ENCODE measurements around the gene PCSK5. TPM values are rescaled to one million over a fixed set of nuclear protein-coding genes. Genes with fewer than 3 reads are reported as not detected.

PCSK5 gene
- total and polyA plus RNA-seq, 2 donors (not counting 3 experiments of a cell fraction or from before 2014, with no cell fraction given), result 2.6 to 4.8 TPM

DNA sequence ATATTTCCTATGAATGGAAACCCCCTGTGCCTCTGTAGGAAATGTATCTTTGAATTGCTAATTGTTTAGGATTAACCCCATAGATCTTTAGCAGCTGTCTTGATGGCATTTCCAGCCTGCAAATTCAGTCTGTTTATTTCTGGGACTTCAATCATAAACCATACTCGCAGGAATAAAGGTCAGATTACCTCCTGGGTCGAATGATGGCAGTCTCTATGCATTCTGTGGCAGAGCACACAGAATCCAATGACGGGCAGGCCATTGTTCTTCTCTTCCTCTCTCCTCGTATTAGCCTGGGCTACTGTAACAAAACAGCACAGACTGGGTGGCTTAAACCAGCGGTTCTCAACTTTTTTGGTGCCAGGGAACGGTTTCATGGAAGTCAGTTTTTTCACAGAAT, 199.9 kb downstream of the PCSK5 start:
- TF ChIP-seq MAX (IDR thresholded peaks at IDR 0.05; ENCODE audit: insufficient read depth, insufficient read length), result no peak
- TF ChIP-seq JUN (IDR thresholded peaks at IDR 0.05; ENCODE audit: borderline replicate concordance, insufficient read depth, insufficient read length, low read depth), result no peak
- TF ChIP-seq POLR2A (IDR thresholded peaks at IDR 0.05; ENCODE audit: low read depth, low read length), result no peak
- no peak for TF ChIP-seq FOS (IDR thresholded peaks at IDR 0.05; ENCODE audit: borderline replicate concordance, insufficient read depth, low read length)
- TF ChIP-seq EZH2 (IDR thresholded peaks at IDR 0.05; ENCODE audit: borderline replicate concordance, low read depth, low read length, severe bottlenecking), result no peak
- no peak for TF ChIP-seq MYC (IDR thresholded peaks at IDR 0.05; ENCODE audit: low read depth, low read length)
- TF ChIP-seq POLR2AphosphoS5 (IDR thresholded peaks at IDR 0.05; ENCODE audit: insufficient read depth, low read depth, low read length), result no peak
- TF ChIP-seq GATA2 (IDR thresholded peaks at IDR 0.05; ENCODE audit: insufficient read depth, insufficient read length, low read depth, low read length), result no peak
- no peak for TF ChIP-seq CTCF (IDR thresholded peaks at IDR 0.05; ENCODE audit: extremely low read depth in 1 of 2, insufficient read depth in 1 of 2, low read depth in 1 of 2, low read length in 2 of 2)

More for the DNA sequence above, 199.9 kb downstream of the PCSK5 start:
- no peaks in the 10 kb centered on the region for H3K9me3 ChIP-seq (replicated peaks; ENCODE audit: control insufficient read depth, insufficient read depth, low read length)
- CTCF ChIA-PET, result no interaction called here
- no peak overlapping the region for H3K27ac ChIP-seq (ENCODE audit: insufficient read depth, low read depth, low read length)
- no peak overlapping the region for H2AFZ ChIP-seq (ENCODE audit: low read depth, low read length)
- H3K9me1 ChIP-seq (replicated peaks; ENCODE audit: control insufficient read depth, extremely low read depth, insufficient read depth, low read length), result no peaks in the 10 kb centered on the region
- no peaks in the 10 kb centered on the region for H3K36me3 ChIP-seq (ENCODE audit: control insufficient read depth in 2 of 2, extremely low read depth in 1 of 2, insufficient read depth in 2 of 2, low read length in 2 of 2)
- no peak overlapping the region for H3K4me3 ChIP-seq (replicated peaks in 1 of 3; ENCODE audit: insufficient read depth in 1 of 3, low read depth in 1 of 3, low read length in 3 of 3)
- no peaks in the 10 kb centered on the region for H3K4me1 ChIP-seq (ENCODE audit: control insufficient read depth, extremely low read depth, insufficient read depth, low read length)
- no peaks in the 10 kb centered on the region for H3K79me2 ChIP-seq (ENCODE audit: control insufficient read depth, insufficient read depth, low read length)
- intact Hi-C loops (cut with micrococcal nuclease), result no loop called here
- H3K9ac ChIP-seq (replicated peaks; ENCODE audit: extremely low read depth, insufficient read depth, low read length), result no peak overlapping the region
- no peak for FAIRE-seq
- DNase-seq (ENCODE audit: low read depth, low spot score), result peak; percentile 31
- H4K20me1 ChIP-seq (replicated peaks; ENCODE audit: control insufficient read depth, extremely low read depth, insufficient read depth, low read length), result no peaks in the 10 kb centered on the region
- no TSS peak for BruUV-seq (replicated peaks)
- dilution Hi-C loops (cut with MboI; ENCODE audit: extremely low pct_ligation_motif_present, low sequenced_read_pairs), result no loop called here
- no peaks in the 10 kb centered on the region for H3K27me3 ChIP-seq (ENCODE audit: control insufficient read depth in 2 of 2, insufficient read depth in 2 of 2, low read length in 2 of 2)
- H3K4me2 ChIP-seq (ENCODE audit: insufficient read depth, low read length), result no peak overlapping the region
- POLR2A ChIA-PET, result no interaction called here
